ENCODE results near the gene STARD3. TPM values are rescaled to one million over a fixed set of nuclear protein-coding genes. Genes with fewer than 3 reads are reported as not detected.

Gene STARD3
- total and polyA plus RNA-seq, 9 of the 15 experiments (the other 6 are each of a cell fraction or from before 2014, with no cell fraction given) = 0.63 to 87.0 (median 46.0) TPM

- TF ChIP-seq RB1 (IDR thresholded peaks at IDR 0.05; ENCODE audit: low read depth) (peak; percentile 91), TCF15 (CRISPR knock-in tag; IDR thresholded peaks at IDR 0.05) (no peak), PHF21A (IDR thresholded peaks at IDR 0.05; ENCODE audit: borderline replicate concordance, low read depth) (no peak), KLF10 (CRISPR knock-in tag; IDR thresholded peaks at IDR 0.05) (no peak), HMBOX1 (IDR thresholded peaks at IDR 0.05) (no peak), ZNF398 (CRISPR knock-in tag; IDR thresholded peaks at IDR 0.05) (no peak), BRF1 (IDR thresholded peaks at IDR 0.05; ENCODE audit: borderline replicate concordance, extremely low read depth, insufficient read length) (no peak), FOXK2 (conservative IDR thresholded peaks at IDR 0.05 in 1 of 2, IDR thresholded peaks at IDR 0.05 in 1 of 2; ENCODE audit: low read depth in 2 of 2) (peak; percentile 54 to 73; a peak in 3 of 4 replicates), ZNF121 (CRISPR knock-in tag; conservative IDR thresholded peaks at IDR 0.05) (no peak), HDAC2 (IDR thresholded peaks at IDR 0.05) (peak; percentile 66; the same call in 1 of the 2 replicates), CHCHD3 (CRISPR knock-in tag; IDR thresholded peaks at IDR 0.05) (no peak), ZNF274 (IDR thresholded peaks at IDR 0.05; ENCODE audit: borderline replicate concordance, low read depth, low read length) (no peak), MAFF (IDR thresholded peaks at IDR 0.05; ENCODE audit: low read length) (no peak), ZBTB33 (CRISPR knock-in tag; IDR thresholded peaks at IDR 0.05) (no peak), DIDO1 (tag; IDR thresholded peaks at IDR 0.05; ENCODE audit: low read depth) (no peak), SRSF9 (IDR thresholded peaks at IDR 0.05; ENCODE audit: borderline replicate concordance, low read depth, low read length) (no peak), THRA (IDR thresholded peaks at IDR 0.05) (no peak), PKNOX1 (IDR thresholded peaks at IDR 0.05) (no peak), KLF16 (IDR thresholded peaks at IDR 0.05) (no peak), NFE2L1 (tag; IDR thresholded peaks at IDR 0.05; ENCODE audit: borderline replicate concordance, low read depth) (no peak)
Observed at GRCh38 chr17:39667945-39668924, 31.3 kb downstream of the STARD3 start, which contains the start of gene PNMT (continued).
